ENCODE measurements around the gene DNER.

Gene DNER

DNA sequence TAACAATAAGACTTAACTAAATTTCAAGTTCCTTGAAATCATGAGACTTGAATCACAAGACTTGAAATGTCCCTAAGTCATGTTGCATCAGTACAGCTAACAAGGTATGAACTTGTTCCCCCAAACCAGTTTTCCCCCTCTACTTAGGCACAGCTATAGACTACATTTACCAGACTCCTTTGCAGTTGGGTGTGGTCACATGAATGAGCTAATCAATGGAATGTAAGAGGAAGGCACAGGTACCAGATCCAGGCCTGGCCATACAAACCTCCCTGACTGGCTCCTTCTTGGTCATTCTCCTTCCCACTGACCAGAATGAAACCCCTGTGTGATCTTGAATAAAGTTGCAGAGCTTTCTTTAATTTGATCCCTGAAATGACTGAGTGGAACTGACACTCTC, 77.8 kb downstream of the DNER start:
- no peak for DNase-seq (ENCODE audit: low read depth)
- TF ChIP-seq, protein P1, sequence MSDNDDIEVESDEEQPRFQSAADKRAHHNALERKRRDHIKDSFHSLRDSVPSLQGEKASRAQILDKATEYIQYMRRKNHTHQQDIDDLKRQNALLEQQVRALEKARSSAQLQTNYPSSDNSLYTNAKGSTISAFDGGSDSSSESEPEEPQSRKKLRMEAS (IDR thresholded peaks at IDR 0.05; ENCODE audit: low read depth, low read length): no peak
- TF ChIP-seq MYC (IDR thresholded peaks at IDR 0.05; ENCODE audit: low read depth, low read length) (no peak), POLR2A (IDR thresholded peaks at IDR 0.05; ENCODE audit: extremely low read depth, insufficient read length) (no peak)
- TF ChIP-seq, protein P2, sequence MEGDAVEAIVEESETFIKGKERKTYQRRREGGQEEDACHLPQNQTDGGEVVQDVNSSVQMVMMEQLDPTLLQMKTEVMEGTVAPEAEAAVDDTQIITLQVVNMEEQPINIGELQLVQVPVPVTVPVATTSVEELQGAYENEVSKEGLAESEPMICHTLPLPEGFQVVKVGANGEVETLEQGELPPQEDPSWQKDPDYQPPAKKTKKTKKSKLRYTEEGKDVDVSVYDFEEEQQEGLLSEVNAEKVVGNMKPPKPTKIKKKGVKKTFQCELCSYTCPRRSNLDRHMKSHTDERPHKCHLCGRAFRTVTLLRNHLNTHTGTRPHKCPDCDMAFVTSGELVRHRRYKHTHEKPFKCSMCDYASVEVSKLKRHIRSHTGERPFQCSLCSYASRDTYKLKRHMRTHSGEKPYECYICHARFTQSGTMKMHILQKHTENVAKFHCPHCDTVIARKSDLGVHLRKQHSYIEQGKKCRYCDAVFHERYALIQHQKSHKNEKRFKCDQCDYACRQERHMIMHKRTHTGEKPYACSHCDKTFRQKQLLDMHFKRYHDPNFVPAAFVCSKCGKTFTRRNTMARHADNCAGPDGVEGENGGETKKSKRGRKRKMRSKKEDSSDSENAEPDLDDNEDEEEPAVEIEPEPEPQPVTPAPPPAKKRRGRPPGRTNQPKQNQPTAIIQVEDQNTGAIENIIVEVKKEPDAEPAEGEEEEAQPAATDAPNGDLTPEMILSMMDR (IDR thresholded peaks at IDR 0.05; ENCODE audit: low read depth, low read length): no peak
- H3K4me3 ChIP-seq (ENCODE audit: low read depth, low read length): no peak overlapping the region

DNA sequence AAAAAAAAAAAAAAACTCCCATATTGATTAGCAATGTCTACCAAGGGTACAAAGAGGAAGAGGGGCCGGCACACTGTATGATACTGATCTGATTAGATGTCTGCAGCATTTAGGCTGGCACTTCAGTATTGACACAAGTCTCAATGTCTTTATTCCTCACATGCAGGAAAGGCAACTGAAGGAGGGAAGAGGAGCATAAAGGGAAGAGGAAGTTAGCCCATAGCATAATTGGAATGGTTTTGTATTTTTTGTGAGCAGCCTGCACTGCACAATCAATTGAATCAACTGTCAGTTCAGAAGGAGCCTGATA, 79.0 kb downstream of the DNER start:
- DNase-seq (ENCODE audit: low read depth): no peak
- no peak for TF ChIP-seq MYC (IDR thresholded peaks at IDR 0.05; ENCODE audit: low read depth, low read length)
- no peak for TF ChIP-seq POLR2A (IDR thresholded peaks at IDR 0.05; ENCODE audit: extremely low read depth, insufficient read length)
- TF ChIP-seq, protein P2 (IDR thresholded peaks at IDR 0.05; ENCODE audit: low read depth, low read length): no peak
- TF ChIP-seq, protein P1 (IDR thresholded peaks at IDR 0.05; ENCODE audit: low read depth, low read length): no peak
- H3K4me3 ChIP-seq (ENCODE audit: low read depth, low read length): no peak overlapping the region

DNA sequence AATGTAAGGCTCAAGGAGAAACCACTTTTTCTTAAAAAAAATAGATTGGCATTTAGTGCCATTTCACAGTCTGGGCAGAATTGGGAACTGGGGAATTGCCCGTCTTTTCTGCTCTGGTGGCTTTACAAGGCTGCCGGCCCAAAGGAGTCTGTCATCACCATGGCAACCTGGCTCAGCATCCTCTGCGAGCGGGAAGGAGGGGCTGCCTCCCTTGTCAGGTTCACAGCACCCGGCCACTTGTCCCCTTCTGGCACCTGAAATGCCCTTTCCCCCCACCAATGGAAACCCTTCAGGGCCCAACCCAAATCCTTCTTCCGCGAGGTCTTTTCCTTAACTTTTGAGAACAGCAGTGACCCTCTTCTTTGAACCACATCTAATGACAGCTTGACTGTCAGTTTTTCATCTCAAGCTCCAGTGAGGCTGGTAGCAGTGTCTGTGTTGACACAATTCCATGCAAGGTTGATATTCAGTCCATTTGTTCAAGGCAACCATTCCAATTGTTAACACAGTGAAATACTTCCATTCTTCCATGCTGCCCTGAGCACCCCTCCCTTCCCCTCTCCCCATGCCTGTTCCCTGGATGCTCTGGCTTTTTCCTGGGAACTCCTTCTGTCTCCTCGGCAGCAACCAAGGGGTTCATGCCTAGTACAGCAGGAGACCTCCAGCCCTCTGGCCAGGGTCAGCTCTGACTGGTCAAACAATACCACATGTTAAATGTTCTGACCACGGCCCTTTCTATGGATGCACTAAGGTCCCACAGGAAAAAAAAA, 79.6 kb downstream of the DNER start:
- H3K4me3 ChIP-seq (ENCODE audit: low read depth, low read length): no peak overlapping the region
- TF ChIP-seq, protein P1 (IDR thresholded peaks at IDR 0.05; ENCODE audit: low read depth, low read length): no peak
- TF ChIP-seq, protein P2 (IDR thresholded peaks at IDR 0.05; ENCODE audit: low read depth, low read length): no peak
- TF ChIP-seq POLR2A (IDR thresholded peaks at IDR 0.05; ENCODE audit: extremely low read depth, insufficient read length) (no peak), MYC (IDR thresholded peaks at IDR 0.05; ENCODE audit: low read depth, low read length) (no peak)
- DNase-seq (ENCODE audit: low read depth): no peak

DNA sequence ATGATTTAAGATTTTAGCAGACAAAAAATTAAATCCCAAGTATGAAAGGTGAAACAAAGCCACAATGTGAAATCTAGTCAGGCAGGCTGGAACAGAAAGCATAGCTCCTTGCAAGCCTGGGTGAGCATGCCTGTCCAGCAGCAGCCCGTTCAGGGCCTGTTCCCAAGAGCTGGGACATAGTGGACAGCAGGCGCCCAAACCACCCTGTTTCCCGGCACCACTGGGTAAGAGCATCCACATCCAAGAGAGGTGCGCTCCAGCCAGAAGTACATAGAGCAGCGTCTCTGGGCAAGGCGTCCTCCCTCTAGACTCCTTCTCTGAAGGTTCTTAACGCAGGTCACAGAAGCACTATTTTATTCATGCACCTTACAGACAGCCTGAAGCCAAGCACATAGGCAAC, 80.8 kb downstream of the DNER start:
- no peak for DNase-seq (ENCODE audit: low read depth)
- TF ChIP-seq POLR2A (IDR thresholded peaks at IDR 0.05; ENCODE audit: extremely low read depth, insufficient read length) (no peak), MYC (IDR thresholded peaks at IDR 0.05; ENCODE audit: low read depth, low read length) (no peak)
- TF ChIP-seq, protein P1 (IDR thresholded peaks at IDR 0.05; ENCODE audit: low read depth, low read length): no peak
- TF ChIP-seq, protein P2 (IDR thresholded peaks at IDR 0.05; ENCODE audit: low read depth, low read length): no peak
- H3K4me3 ChIP-seq (ENCODE audit: low read depth, low read length): no peak overlapping the region

DNA sequence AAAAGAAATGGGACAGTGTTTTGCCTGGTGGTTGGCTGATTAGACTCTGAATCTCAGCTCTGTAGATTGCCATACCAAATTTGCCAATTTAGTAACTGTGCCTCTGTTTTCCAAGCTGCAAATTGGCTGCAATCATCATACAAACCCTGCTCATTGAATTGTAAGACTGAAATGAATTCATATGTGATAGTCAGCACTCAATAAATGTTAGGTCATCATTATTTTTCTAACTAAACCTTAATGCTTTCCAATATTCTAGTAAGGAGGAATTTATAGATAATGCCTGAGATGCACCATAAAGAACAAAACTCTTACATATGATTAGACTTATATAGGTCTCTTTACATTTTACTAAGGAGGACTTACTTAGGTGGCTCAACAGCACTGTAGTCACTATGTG, 85.3 kb downstream of the DNER start:
- H3K4me3 ChIP-seq (ENCODE audit: low read depth, low read length): no peak overlapping the region
- TF ChIP-seq POLR2A (IDR thresholded peaks at IDR 0.05; ENCODE audit: extremely low read depth, insufficient read length) (no peak), MYC (IDR thresholded peaks at IDR 0.05; ENCODE audit: low read depth, low read length) (no peak)
- TF ChIP-seq, protein P1 (IDR thresholded peaks at IDR 0.05; ENCODE audit: low read depth, low read length): no peak
- TF ChIP-seq, protein P2 (IDR thresholded peaks at IDR 0.05; ENCODE audit: low read depth, low read length): no peak
- no peak for DNase-seq (ENCODE audit: low read depth)

Data from NB4 (cell line).